Astrocyte (in vitro differentiated cells and primary cell): ENCODE results near the gene INPP4A. TPM values are rescaled to one million over a fixed set of nuclear protein-coding genes. Genes with fewer than 3 reads are reported as not detected.
A peak's percentile ranks its signal among the peaks of the same experiment; 100 is the strongest.

Experiments used
- DNase-seq: peaks from one replicate; pipeline ENCODE4 v3.0.0-alpha.2; 2010; ENCODE audit warnings: low read depth
- FAIRE-seq: peaks from 2 replicates; lab custom pipeline; 2011; peaks lifted over from hg19 to GRCh38; lab: Jason Lieb, UNC
- H2AFZ ChIP-seq: 2 replicates; pipeline ENCODE4 v1.6.0; 2012; ENCODE audit warnings: low read depth, low read length, inconsistent platforms
- H3K27ac ChIP-seq: 2 replicates; pipeline ENCODE4 v1.5.1; 2011; ENCODE audit warnings: low read depth, low read length, inconsistent platforms
- H3K27me3 ChIP-seq: 2 replicates; pipeline ENCODE4 v1.6.0; 2011; ENCODE audit warnings: low read length, inconsistent platforms; ENCODE audit not compliant: insufficient read depth
- H3K36me3 ChIP-seq: 2 replicates; pipeline ENCODE4 v1.5.1; 2011; ENCODE audit warnings: low read length, inconsistent platforms; ENCODE audit not compliant: insufficient read depth
- H3K4me1 ChIP-seq: 2 replicates; pipeline ENCODE4 v1.5.1; 2011; ENCODE audit warnings: low read length, inconsistent platforms; ENCODE audit not compliant: insufficient read depth
- H3K4me2 ChIP-seq: 2 replicates; pipeline ENCODE4 v1.6.0; 2012; ENCODE audit warnings: low read length, inconsistent platforms
- H3K4me3 ChIP-seq: 2 replicates; pipeline ENCODE4 v1.5.1; 2011; ENCODE audit warnings: low read depth, mild to moderate bottlenecking, low read length, inconsistent platforms; ENCODE audit not compliant: insufficient read depth
- H3K79me2 ChIP-seq: 2 replicates; pipeline ENCODE4 v1.6.0; 2012; ENCODE audit warnings: mild to moderate bottlenecking, low read length, inconsistent platforms; ENCODE audit not compliant: insufficient read depth
- H3K9ac ChIP-seq: 2 replicates; pipeline ENCODE4 v1.6.0; 2012; ENCODE audit warnings: mild to moderate bottlenecking, low read length, inconsistent platforms
- H3K9me3 ChIP-seq: 2 replicates; pipeline ENCODE4 v1.5.1; 2012; ENCODE audit warnings: low read depth, mild to moderate bottlenecking, low read length, inconsistent platforms; ENCODE audit not compliant: insufficient read depth
- H4K20me1 ChIP-seq: 2 replicates; pipeline ENCODE4 v1.6.0; 2012; ENCODE audit warnings: low read length, inconsistent platforms; ENCODE audit not compliant: insufficient read depth
- H3K27ac Mint-ChIP-seq: one replicate; pipeline ENCODE4 v1.8.0; 2021; ENCODE audit warnings: mild to moderate bottlenecking, mixed read lengths; ENCODE audit not compliant: unreplicated experiment
- H3K27me3 Mint-ChIP-seq: one replicate; pipeline ENCODE4 v1.8.0; 2021; ENCODE audit warnings: low read depth, mixed read lengths; ENCODE audit not compliant: unreplicated experiment
- H3K36me3 Mint-ChIP-seq: one replicate; pipeline ENCODE4 v1.8.0; 2021; ENCODE audit warnings: low read depth, mixed read lengths; ENCODE audit not compliant: unreplicated experiment
- H3K4me1 Mint-ChIP-seq: one replicate; pipeline ENCODE4 v1.8.0; 2021; ENCODE audit warnings: low read depth, mixed read lengths; ENCODE audit not compliant: unreplicated experiment
- H3K4me3 Mint-ChIP-seq: one replicate; pipeline ENCODE4 v1.8.0; 2021; ENCODE audit warnings: mild to moderate bottlenecking, moderate library complexity, mixed read lengths; ENCODE audit not compliant: unreplicated experiment
- H3K9me3 Mint-ChIP-seq: one replicate; pipeline ENCODE4 v1.8.0; 2021; ENCODE audit warnings: mild to moderate bottlenecking, mixed read lengths; ENCODE audit not compliant: unreplicated experiment
- CTCF ChIP-seq: IDR thresholded peaks from 2 replicates; pipeline ENCODE4 v1.5.1; 2011; ENCODE audit warnings: low read depth, mild to moderate bottlenecking, inconsistent platforms, low read length, moderate library complexity; ENCODE audit not compliant: insufficient read depth
- EZH2 ChIP-seq: IDR thresholded peaks from 2 replicates; pipeline ENCODE4 v1.6.1; 2012; ENCODE audit warnings: mild to moderate bottlenecking, low read length, inconsistent platforms; ENCODE audit not compliant: insufficient read depth
- total RNA-seq: library from RNA; stranded (reverse); gene quantifications from 2 replicates; pipeline ENCODE4 v1.2.1, GENCODE V29; 2021

INPP4A gene
- total RNA-seq, 1 donor from 2014 or later: 19.4 TPM

GRCh38 chr2:98552499-98553179 lies 108.0 kb downstream of the INPP4A start:
- no peak overlapping the region for H3K4me3 Mint-ChIP-seq
- TF ChIP-seq CTCF (no peak), EZH2 (no peak)
- peaks cover 15% of the 10 kb centered on the region for H3K36me3 Mint-ChIP-seq
- no peaks in the 10 kb centered on the region for H3K27me3 ChIP-seq
- peaks cover 6% of the 10 kb centered on the region for H3K36me3 ChIP-seq
- H2AFZ ChIP-seq: no peak overlapping the region
- no peaks in the 10 kb centered on the region for H3K9me3 ChIP-seq
- no peaks in the 10 kb centered on the region for H3K4me1 ChIP-seq
- no peaks in the 10 kb centered on the region for H4K20me1 ChIP-seq
- no peak overlapping the region for H3K9ac ChIP-seq
- H3K27ac ChIP-seq: peak overlapping the region; percentile 19
- DNase-seq (peak; percentile 22), FAIRE-seq (no peak)
- H3K4me1 Mint-ChIP-seq: no peaks in the 10 kb centered on the region
- H3K4me3 ChIP-seq: no peak overlapping the region
- no peaks in the 10 kb centered on the region for H3K9me3 Mint-ChIP-seq
- H3K4me2 ChIP-seq: no peak overlapping the region
- no peak overlapping the region for H3K27ac Mint-ChIP-seq
- H3K79me2 ChIP-seq: no peaks in the 10 kb centered on the region
- no peaks in the 10 kb centered on the region for H3K27me3 Mint-ChIP-seq

- Histone ChIP-seq H3K9me3 (no peaks in the 10 kb centered on the region), H3K4me2 (no peak overlapping the region), H2AFZ (no peak overlapping the region), H3K27ac (no peak overlapping the region), H3K36me3 (peaks cover 6% of the 10 kb centered on the region), H3K27me3 (no peaks in the 10 kb centered on the region), H3K4me3 (no peak overlapping the region), H3K79me2 (no peaks in the 10 kb centered on the region), H3K4me1 (peaks cover 3% of the 10 kb centered on the region), H3K9ac (no peak overlapping the region), H4K20me1 (no peaks in the 10 kb centered on the region)
- peaks cover 15% of the 10 kb centered on the region for H3K36me3 Mint-ChIP-seq
- FAIRE-seq: no peak
- no peaks in the 10 kb centered on the region for H3K27me3 Mint-ChIP-seq
- TF ChIP-seq EZH2: no peak
- no peak for TF ChIP-seq CTCF
- no peak for DNase-seq
- H3K9me3 Mint-ChIP-seq: no peaks in the 10 kb centered on the region
- no peak overlapping the region for H3K27ac Mint-ChIP-seq
- peaks cover 1% of the 10 kb centered on the region for H3K4me1 Mint-ChIP-seq
- no peak overlapping the region for H3K4me3 Mint-ChIP-seq
Measured at GRCh38 chr2:98554116-98554861, 109.6 kb downstream of the INPP4A start.

- TF ChIP-seq CTCF (no peak), EZH2 (no peak)
- Histone ChIP-seq H3K4me1 (peaks cover 16% of the 10 kb centered on the region), H3K27ac (no peak overlapping the region), H3K4me3 (no peak overlapping the region), H3K9ac (no peak overlapping the region), H4K20me1 (no peaks in the 10 kb centered on the region), H2AFZ (no peak overlapping the region), H3K79me2 (no peaks in the 10 kb centered on the region), H3K27me3 (no peaks in the 10 kb centered on the region), H3K36me3 (peaks cover 6% of the 10 kb centered on the region), H3K9me3 (no peaks in the 10 kb centered on the region), H3K4me2 (no peak overlapping the region)
- H3K27ac Mint-ChIP-seq: no peak overlapping the region
- FAIRE-seq (no peak), DNase-seq (no peak)
- H3K9me3 Mint-ChIP-seq: no peaks in the 10 kb centered on the region
- no peak overlapping the region for H3K4me3 Mint-ChIP-seq
- peaks cover 14% of the 10 kb centered on the region for H3K4me1 Mint-ChIP-seq
- peaks cover 15% of the 10 kb centered on the region for H3K36me3 Mint-ChIP-seq
- no peaks in the 10 kb centered on the region for H3K27me3 Mint-ChIP-seq
Measured at GRCh38 chr2:98555696-98556095, 111.0 kb downstream of the INPP4A start.
